Kidney capillary endothelial cell (primary cell): Measurements from ENCODE around the gene SPAG9.
"Not testable (repeated sequence)": the region's sequence is repeated elsewhere in the genome, so short reads cannot be mapped to it uniquely, and the experiment has no call there.

Source experiments
- DNase-seq: peaks from one replicate; pipeline ENCODE4 v3.0.0-alpha.2; 2018; ENCODE audit warnings: low spot score

Gene SPAG9

GRCh38 chr17:51085150-51085805 is 35.4 kb downstream of the SPAG9 start:
- DNase-seq: peak; percentile 24

- no peak for DNase-seq
These were observed 36.7 kb downstream of the SPAG9 start for GRCh38 chr17:51083981-51084380.

GRCh38 chr17:51083364-51083763 is 37.3 kb downstream of the SPAG9 start:
- DNase-seq: not testable (repeated sequence)

GRCh38 chr17:51079049-51079448 is 41.6 kb downstream of the SPAG9 start:
- no peak for DNase-seq

DNA sequence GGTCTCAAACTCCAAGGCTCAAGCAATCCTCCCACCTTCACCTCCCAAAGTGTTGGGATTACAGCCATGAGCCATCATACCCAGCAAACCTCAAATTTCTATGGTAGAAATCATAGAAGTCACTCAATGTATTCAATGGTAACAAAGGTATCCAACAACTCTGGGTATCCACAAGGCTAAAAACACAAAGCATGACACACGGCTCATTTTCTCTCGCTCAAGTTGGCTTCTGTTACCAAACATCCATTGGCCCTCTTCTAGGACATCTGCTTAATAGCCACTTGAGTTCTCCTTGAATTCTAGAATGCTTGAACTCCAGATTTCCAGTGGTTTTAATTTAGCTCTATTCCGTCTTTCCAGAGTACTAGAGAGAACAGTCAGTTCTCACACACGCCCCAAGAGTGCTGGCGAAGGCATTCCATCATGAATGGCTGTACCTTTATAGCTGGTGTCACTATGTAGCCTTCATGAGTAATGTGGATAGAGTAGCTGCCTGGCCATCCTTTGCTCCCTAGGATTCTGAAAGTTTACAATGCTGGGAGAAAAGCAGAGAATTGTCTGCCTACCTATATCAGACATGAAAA is 42.6 kb downstream of the SPAG9 start:
- DNase-seq: no peak

DNA sequence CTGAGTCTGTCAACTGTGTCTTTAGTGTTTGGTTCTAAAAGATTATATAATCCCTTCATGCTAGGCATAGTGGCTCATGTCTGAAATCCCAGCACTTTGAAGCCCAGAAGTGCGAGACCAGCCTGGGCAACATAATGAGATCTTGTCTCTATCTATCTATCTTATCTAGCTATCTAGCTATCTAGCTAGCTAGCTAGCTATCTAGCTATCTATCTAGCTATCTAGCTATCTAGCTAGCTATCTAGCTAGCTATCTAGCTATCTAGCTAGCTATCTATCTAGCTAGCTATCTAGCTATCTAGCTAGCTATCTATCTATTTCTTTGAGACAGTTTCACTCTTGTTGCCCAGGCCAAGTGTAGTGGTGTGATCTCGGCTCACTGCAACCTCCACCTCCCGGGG is 43.8 kb downstream of the SPAG9 start:
- DNase-seq: no peak

GRCh38 chr17:51071556-51071955 is 49.1 kb downstream of the SPAG9 start:
- no peak for DNase-seq

DNA sequence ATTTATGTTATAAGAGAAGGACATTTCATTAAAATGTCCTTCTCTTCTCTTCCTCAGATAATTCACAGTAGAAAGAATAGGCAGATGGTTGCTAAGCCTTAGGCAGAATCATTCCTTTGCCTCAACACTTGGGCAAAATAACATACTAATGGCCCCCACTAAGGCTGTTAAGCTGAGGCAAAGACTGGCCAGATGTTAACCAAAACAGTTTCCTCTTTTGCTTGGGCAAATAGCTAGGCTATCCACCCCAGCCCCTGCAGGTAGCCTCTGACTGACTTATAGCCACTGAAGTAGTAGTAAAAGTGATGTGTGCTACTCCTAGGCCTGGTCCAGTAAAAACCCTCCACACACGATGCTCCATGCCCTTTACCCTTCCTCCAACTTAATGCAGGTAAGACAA is 55.2 kb downstream of the SPAG9 start:
- DNase-seq: no peak

DNA sequence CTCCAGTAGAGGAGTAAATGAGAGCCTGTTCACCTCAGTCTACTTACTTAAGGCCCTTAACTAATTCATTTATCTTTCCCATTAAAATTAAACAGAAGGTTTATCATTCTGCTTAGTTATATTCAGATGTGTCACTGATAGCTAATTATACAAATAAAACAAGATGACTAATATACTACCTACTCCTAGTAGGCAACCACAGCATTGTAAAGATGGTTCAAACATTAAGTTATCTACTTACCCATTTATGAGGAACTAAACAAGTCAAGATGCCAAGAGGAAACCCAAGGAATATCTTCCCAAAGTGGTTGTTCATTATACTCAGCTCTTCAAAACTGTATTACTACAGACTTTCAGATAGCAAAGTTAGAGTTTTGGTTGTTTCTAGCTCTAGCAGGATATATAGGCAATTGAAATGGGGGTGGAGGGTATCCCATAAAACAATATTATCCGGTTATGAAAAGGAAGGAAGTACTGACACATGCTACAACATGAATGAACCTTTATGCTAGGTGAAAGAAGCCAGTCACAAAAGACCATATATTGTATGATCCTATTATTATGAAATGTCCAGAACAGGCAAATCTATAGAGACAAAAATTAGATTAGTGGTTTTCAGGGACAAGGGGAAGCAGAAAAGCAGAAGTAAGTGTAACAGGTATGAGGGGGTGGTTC is 56.5 kb downstream of the SPAG9 start:
- DNase-seq: no peak

DNA sequence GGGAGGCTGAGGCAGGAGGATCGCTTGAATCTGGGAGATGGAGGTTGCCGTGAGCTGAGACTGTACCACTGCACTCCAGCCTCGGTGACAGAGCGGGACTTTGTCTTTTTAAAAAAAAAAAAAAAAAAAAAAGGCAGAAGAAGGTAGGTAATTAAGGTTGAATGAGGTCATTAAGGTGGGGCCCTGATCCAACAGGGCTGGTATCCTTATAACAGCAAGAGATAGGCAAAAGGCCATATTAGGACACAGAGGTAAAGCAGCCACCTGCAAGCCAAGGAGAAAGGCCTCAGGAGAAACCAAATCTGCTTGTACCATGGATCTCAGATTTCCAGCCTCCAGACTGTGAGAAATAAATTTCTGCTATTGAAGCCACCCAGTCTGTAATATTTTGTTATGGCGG is 60.3 kb downstream of the SPAG9 start:
- no peak for DNase-seq

- DNase-seq: no peak
These were observed 60.9 kb downstream of the SPAG9 start for GRCh38 chr17:51059781-51060180.

DNA sequence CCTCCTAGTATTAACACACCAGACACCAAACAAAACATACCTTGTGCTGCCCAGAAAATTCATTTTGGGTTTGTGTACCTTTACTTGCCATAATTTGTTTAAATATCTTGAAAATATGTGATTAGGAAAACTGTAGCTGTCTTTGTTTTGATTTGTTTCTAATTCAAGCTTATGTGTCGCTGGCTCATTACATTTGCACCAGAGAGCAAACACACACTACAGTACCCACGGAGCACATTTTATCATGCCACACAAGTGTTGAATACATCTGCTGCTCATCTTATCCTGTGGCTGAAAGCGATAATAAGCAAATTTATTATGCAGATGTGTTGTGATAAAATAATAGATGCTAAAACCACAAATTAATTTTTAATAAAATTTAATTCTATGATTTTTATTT is 63.1 kb downstream of the SPAG9 start:
- DNase-seq: no peak

DNA sequence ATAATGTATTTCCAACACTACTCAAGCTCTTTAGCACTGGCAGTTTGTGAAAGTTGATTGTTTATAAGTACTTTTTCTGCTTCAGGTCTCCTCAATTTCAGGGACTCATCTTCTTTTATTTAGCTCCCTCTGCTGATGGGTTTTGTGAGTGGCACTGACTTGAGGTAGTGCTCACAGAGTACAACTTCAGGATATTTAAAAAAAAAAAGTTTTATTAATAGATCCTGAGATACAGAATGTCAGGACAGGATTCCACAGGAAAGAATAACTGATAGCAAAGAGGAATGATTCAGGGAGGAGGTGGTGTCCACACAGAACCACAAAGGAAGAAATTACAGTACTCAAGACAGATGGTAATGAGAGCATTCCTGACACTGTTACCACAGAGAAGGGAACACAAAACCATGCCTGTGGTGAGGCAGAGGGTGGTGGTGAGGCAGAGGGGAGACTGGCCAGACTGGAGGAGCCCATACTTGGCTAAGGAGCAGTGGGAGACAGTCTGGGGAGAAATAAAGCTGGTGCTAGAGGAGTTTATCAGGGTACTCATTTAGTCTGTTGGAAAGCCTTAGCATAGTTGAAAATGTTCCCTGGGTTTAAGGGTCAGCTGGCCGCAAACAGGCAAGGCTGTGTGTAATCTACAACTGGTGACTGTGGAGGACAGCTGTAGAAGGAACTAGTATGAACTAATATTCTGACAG is 63.7 kb downstream of the SPAG9 start:
- DNase-seq: no peak

- DNase-seq: no peak
These were observed 65.9 kb downstream of the SPAG9 start for GRCh38 chr17:51054748-51055147.

- no peak for DNase-seq
These were observed 68.4 kb downstream of the SPAG9 start for GRCh38 chr17:51052235-51052634.

- peak; percentile 37 for DNase-seq
These were observed 70.2 kb downstream of the SPAG9 start for GRCh38 chr17:51050291-51051033.

- DNase-seq: peak; percentile 70
These were observed 73.9 kb downstream of the SPAG9 start for GRCh38 chr17:51046514-51047384.

GRCh38 chr17:51046046-51046445 is 74.6 kb downstream of the SPAG9 start:
- no peak for DNase-seq

- peak; percentile 62 for DNase-seq
These were observed 75.0 kb downstream of the SPAG9 start for GRCh38 chr17:51045621-51046020.

GRCh38 chr17:51044976-51045375 is 75.7 kb downstream of the SPAG9 start:
- no peak for DNase-seq

- no peak for DNase-seq
These were observed 84.6 kb downstream of the SPAG9 start for GRCh38 chr17:51036084-51036483.
